GM13977 (cell line): ENCODE data around the gene MEX3D.

ENCODE experiments used
- DNase-seq: peaks from one replicate; pipeline ENCODE4 v3.0.0; 2012; ENCODE audit warnings: low spot score
- CTCF ChIP-seq: IDR thresholded peaks from 2 replicates; pipeline ENCODE4 v1.5.1; 2012; ENCODE audit warnings: mild to moderate bottlenecking, control low read depth; ENCODE audit not compliant: insufficient read depth; ENCODE audit errors: extremely low read depth, missing control alignments
- in situ Hi-C: fragments of 300-500 bp; cut with MboI; formaldehyde crosslinking; loops from one replicate; pipeline ENCODE4 v1.12.0; 2022; ENCODE audit warnings: low sequenced_read_pairs, low pct_unique_long_range_greater_than_20kb, mixed read lengths, inconsistent platforms; ENCODE audit not compliant: unreplicated experiment

The MEX3D gene

DNA sequence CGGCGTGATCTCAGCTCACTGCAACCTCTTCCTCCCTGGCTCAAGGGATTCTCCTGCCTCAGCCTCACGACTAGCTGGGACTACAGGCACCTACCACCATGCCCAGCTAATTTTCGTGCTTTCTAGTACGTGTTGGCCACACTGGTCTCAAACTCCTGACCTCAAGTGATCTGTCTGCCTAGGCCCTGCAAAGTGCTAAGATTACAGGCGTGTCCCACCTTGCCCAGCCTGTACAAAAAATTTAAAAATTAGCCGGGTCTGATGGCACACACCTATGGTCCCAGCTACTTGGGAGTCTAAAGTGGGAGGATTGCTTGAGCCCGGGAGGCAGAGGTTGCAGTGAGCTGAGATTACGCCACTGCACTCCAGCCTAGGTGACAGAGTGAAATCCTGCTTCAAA is 4.7 kb upstream of the MEX3D start:
- in situ Hi-C loops: no loop called here
- TF ChIP-seq CTCF: no peak
- no peak for DNase-seq

DNA sequence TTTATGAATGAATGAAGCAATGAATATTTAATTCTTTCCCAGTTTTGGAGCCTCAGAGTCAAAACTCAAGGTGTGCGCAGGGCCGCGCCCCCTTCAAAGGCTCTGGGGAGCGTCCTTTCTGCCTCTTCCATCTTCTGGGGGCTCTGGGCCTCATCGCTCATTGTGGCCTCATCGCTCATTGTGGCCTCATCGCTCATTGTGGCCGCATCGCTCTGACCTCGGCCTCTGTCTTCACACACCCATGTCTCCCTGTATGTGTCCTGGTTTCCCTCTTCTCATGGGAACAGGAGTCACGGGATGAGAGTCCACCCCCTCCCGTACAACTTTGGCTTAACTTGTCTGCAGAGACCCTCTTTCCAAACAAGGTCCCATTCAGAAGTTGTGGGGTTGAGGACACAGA is 3.2 kb upstream of the MEX3D start:
- in situ Hi-C loops: no loop called here

GRCh38 chr19:1570836-1571235 is 2.7 kb upstream of the MEX3D start:
- no peak for TF ChIP-seq CTCF
- in situ Hi-C loops: no loop called here
- no peak for DNase-seq

More for the DNA sequence above, 3.2 kb upstream of the MEX3D start:
- no peak for DNase-seq
- TF ChIP-seq CTCF: no peak

- in situ Hi-C loops: no loop called here
- DNase-seq: no peak
- no peak for TF ChIP-seq CTCF
Observed at GRCh38 chr19:1569997-1570396, 1.9 kb upstream of the MEX3D start.

GRCh38 chr19:1567848-1568227 is 287 bp downstream of the MEX3D start:
- no peak for DNase-seq
- TF ChIP-seq CTCF: peak; percentile 8
- in situ Hi-C loops: no loop called here

GRCh38 chr19:1567116-1567847 is 843 bp downstream of the MEX3D start:
- no peak for DNase-seq
- in situ Hi-C loops: no loop called here

More at GRCh38 chr19:1567116-1567847, 843 bp downstream of the MEX3D start:
- no peak for TF ChIP-seq CTCF
